Ascending aorta (tissue), 2 donors: ENCODE measurements around the gene LCAT. TPM values are rescaled to one million over a fixed set of nuclear protein-coding genes. Genes with fewer than 3 reads are reported as not detected.
A peak's percentile ranks its signal among the peaks of the same experiment; 100 is the strongest.

Experiments
- DNase-seq, 2 donors: peaks; one replicate each; pipeline ENCODE4 v3.0.0-alpha.2; 2019; ENCODE audit warnings: low spot score in 2 of 2
- H3K27ac ChIP-seq, 2 donors: fragments of 200-600 bp; sonication (generic); one replicate each; pipeline ENCODE4 v1.5.1; 2016 to 2017; ENCODE audit warnings: mild to moderate bottlenecking in 1 of 2
- H3K27me3 ChIP-seq: fragments of 200-600 bp; sonication (generic); one replicate; pipeline ENCODE4 v1.5.1; 2017
- H3K36me3 ChIP-seq, 2 donors: fragments of 200-600 bp; sonication (generic); one replicate each; pipeline ENCODE4 v1.5.1; 2016
- H3K4me1 ChIP-seq, 2 donors: fragments of 200-600 bp; sonication (generic); one replicate each; pipeline ENCODE4 v1.5.1; 2016 to 2017; ENCODE audit warnings: mild to moderate bottlenecking in 1 of 2
- H3K4me3 ChIP-seq, 2 donors: fragments of 200-600 bp; sonication (generic); one replicate each; pipeline ENCODE4 v1.5.1; 2016 to 2017; ENCODE audit warnings: mild to moderate bottlenecking in 1 of 2
- H3K9me3 ChIP-seq, 2 donors: fragments of 200-600 bp; sonication (generic); one replicate each; pipeline ENCODE4 v1.5.1; 2016
- intact Hi-C: fragments of 100-400 bp; cut with DNase I; formaldehyde crosslinking; loops from one replicate; pipeline ENCODE4 v1.15.1; 2023
- total RNA-seq: library from RNA; depleted of rRNA; stranded (reverse); fragments of >200 nt; gene quantifications from one replicate; pipeline ENCODE4 v1.1.0, GENCODE V29; 2016
- TF ChIP-seq, protein P1 (sequence below), 3 experiments: fragments of 200-600 bp in 2 of 3; fragments of 450-650 bp in 1 of 3; sonication (generic) in 2 of 3; IDR thresholded peaks; one replicate each; pipeline ENCODE4 v1.5.1; 2016 to 2019; ENCODE audit warnings: antibody characterized with exemption in 3 of 3, mild to moderate bottlenecking in 1 of 3, moderate library complexity in 1 of 3

Gene LCAT
- total RNA-seq, 1 donor from 2014 or later, result 6.6 TPM

DNA sequence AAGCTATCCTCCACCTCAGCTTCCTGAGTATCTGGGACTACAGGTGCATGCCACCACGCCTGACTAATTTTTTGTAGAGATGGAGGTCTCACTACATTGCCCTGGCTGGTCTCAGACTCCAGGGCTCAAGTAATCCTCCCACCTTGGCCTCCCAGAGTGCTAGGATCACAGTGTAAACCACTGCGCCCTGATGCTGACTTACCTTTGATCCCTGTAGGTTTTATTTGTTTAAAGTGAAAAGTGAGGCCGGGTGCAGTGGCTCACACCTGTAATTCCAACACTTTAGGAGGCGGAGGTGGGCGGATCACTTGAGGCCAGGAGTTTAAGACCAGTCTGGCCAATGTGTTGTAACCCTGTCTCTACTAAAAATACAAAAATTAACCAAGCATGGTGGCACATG, 42.2 kb downstream of the LCAT start:
- H3K4me1 ChIP-seq, result peaks cover 6 to 12% of the 10 kb centered on the region in 2 donors
- H3K36me3 ChIP-seq, result peaks cover 0 to 5% of the 10 kb centered on the region in 2 donors
- intact Hi-C loops, result no loop called here
- no peak overlapping the region for H3K27ac ChIP-seq
- no peak overlapping the region for H3K4me3 ChIP-seq
- TF ChIP-seq, protein P1, sequence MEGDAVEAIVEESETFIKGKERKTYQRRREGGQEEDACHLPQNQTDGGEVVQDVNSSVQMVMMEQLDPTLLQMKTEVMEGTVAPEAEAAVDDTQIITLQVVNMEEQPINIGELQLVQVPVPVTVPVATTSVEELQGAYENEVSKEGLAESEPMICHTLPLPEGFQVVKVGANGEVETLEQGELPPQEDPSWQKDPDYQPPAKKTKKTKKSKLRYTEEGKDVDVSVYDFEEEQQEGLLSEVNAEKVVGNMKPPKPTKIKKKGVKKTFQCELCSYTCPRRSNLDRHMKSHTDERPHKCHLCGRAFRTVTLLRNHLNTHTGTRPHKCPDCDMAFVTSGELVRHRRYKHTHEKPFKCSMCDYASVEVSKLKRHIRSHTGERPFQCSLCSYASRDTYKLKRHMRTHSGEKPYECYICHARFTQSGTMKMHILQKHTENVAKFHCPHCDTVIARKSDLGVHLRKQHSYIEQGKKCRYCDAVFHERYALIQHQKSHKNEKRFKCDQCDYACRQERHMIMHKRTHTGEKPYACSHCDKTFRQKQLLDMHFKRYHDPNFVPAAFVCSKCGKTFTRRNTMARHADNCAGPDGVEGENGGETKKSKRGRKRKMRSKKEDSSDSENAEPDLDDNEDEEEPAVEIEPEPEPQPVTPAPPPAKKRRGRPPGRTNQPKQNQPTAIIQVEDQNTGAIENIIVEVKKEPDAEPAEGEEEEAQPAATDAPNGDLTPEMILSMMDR (IDR thresholded peaks at IDR 0.05), result no peak
- no peak for DNase-seq
- H3K9me3 ChIP-seq, result no peaks in the 10 kb centered on the region
- no peaks in the 10 kb centered on the region for H3K27me3 ChIP-seq

DNA sequence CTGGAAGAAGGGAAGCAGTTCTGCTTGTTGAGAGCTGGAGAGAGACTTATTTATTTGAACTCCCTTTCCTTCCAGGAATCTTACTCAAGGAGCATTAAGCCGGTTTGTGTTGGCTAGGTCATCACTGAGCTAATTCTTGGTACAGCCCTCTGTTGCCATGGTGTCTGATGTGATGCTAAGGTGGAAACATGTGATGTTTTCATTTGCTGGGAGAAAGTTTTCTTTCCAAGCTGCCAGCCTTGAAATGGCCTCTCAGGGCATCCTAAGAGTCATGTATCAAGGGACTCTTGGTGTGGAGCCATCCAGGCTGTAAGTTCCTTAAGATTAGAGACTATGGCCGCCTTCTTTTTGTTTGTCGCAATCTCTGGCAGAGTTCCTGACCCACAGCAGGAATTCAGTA, 46.7 kb downstream of the LCAT start:
- Histone ChIP-seq H3K36me3 (peaks cover 0 to 5% of the 10 kb centered on the region in 2 donors), H3K4me3 (no peak overlapping the region), H3K27me3 (no peaks in the 10 kb centered on the region), H3K9me3 (no peaks in the 10 kb centered on the region), H3K4me1 (peaks cover 19 to 44% of the 10 kb centered on the region in 2 donors), H3K27ac (peak overlapping the region; percentile 66 to 78)
- TF ChIP-seq, protein P1 (IDR thresholded peaks at IDR 0.05), result no peak
- peak; percentile 24 to 91 for DNase-seq
- intact Hi-C loops, result no loop called here

- no peaks in the 10 kb centered on the region for H3K9me3 ChIP-seq
- intact Hi-C loops, result loop anchor here (1.0 to 2.0 kb wide), 2 partner anchors 41 to 47 kb away; partner anchors contain the start of genes CENPT and NUTF2
- no peaks in the 10 kb centered on the region for H3K27me3 ChIP-seq
- H3K4me1 ChIP-seq, result peaks cover 19 to 44% of the 10 kb centered on the region in 2 donors
- TF ChIP-seq, protein P1 (IDR thresholded peaks at IDR 0.05), result no peak
- peak overlapping the region; percentile 99 to 100 for H3K4me3 ChIP-seq
- peak overlapping the region; percentile 96 to 99 for H3K27ac ChIP-seq
- H3K36me3 ChIP-seq, result no peaks in the 10 kb centered on the region
- DNase-seq, result no peak
Measured at GRCh38 chr16:67893743-67894399, 50.0 kb downstream of the LCAT start.

- Histone ChIP-seq H3K36me3 (no peaks in the 10 kb centered on the region), H3K27me3 (no peaks in the 10 kb centered on the region), H3K9me3 (no peaks in the 10 kb centered on the region), H3K4me3 (peak within 1 kb of the TSS; percentile 99 to 100), H3K4me1 (peaks cover 19 to 43% of the 10 kb centered on the region in 2 donors), H3K27ac (peak within 1 kb of the TSS; percentile 96 to 99)
- DNase-seq, result peak; percentile 82 to 98
- TF ChIP-seq, protein P1 (IDR thresholded peaks at IDR 0.05), result no peak
- intact Hi-C loops, result loop anchor here (1.0 to 2.0 kb wide), 2 partner anchors 42 to 46 kb away; partner anchors contain the start of genes CENPT and NUTF2
Measured at GRCh38 chr16:67892899-67893742, 50.8 kb downstream of the LCAT start, which contains the start of gene PSKH1. Gene PSKH1, plus strand, starts transcription at chr16:67893254. Its CDS starts 15,496 bp downstream, at chr16:67908750.

GRCh38 chr16:67892375-67892774, 51.5 kb downstream of the LCAT start:
- DNase-seq, result no peak
- no peaks in the 10 kb centered on the region for H3K9me3 ChIP-seq
- no peak overlapping the region for H3K27ac ChIP-seq
- no peaks in the 10 kb centered on the region for H3K27me3 ChIP-seq
- TF ChIP-seq, protein P1 (IDR thresholded peaks at IDR 0.05), result no peak
- H3K4me3 ChIP-seq, result peak overlapping the region; percentile 99 to 100
- no peaks in the 10 kb centered on the region for H3K36me3 ChIP-seq
- intact Hi-C loops, result loop anchor here (2.0 kb wide), 1 partner anchor 46 kb away; the partner anchor contains the start of genes CENPT and NUTF2
- peaks cover 15 to 35% of the 10 kb centered on the region in 2 donors for H3K4me1 ChIP-seq

Other genes starting within 250 kb of the LCAT start
- 43.5 TPM for gene GFOD2, start 224.8 kb downstream of the LCAT start, total RNA-seq
- 50.0 TPM for gene RANBP10, start 137.6 kb downstream of the LCAT start, total RNA-seq
- gene TSNAXIP1, start 137.2 kb downstream of the LCAT start, total RNA-seq, result 5.4 TPM
- gene THAP11, start 101.8 kb downstream of the LCAT start, total RNA-seq, result 85.4 TPM
- 156 TPM for gene NUTF2, start 97.2 kb downstream of the LCAT start, total RNA-seq
- gene CENPT, start 96.4 kb downstream of the LCAT start, total RNA-seq, result 220 TPM
- gene EDC4, start 71.1 kb downstream of the LCAT start, total RNA-seq, result 125 TPM
- not detected for gene NRN1L, start 59.2 kb downstream of the LCAT start, total RNA-seq
- 41.0 TPM for gene PSKH1, start 50.9 kb downstream of the LCAT start, total RNA-seq
- gene CTRL, start 12.3 kb downstream of the LCAT start, total RNA-seq, result 0.43 TPM
- gene PSMB10, start 7.3 kb downstream of the LCAT start, total RNA-seq, result 13.9 TPM
- 83.2 TPM for gene SLC12A4, start 24.5 kb upstream of the LCAT start, total RNA-seq
- not detected for gene DPEP3, start 36.4 kb upstream of the LCAT start, total RNA-seq
- 1.1 TPM for gene DPEP2, start 55.4 kb upstream of the LCAT start, total RNA-seq
- gene DPEP2NB, start 71.8 kb upstream of the LCAT start, total RNA-seq, result not detected
- gene DDX28, start 79.1 kb upstream of the LCAT start, total RNA-seq, result 3.0 TPM
- 7.6 TPM for gene DUS2, start 79.2 kb upstream of the LCAT start, total RNA-seq
- 36.4 TPM for gene NFATC3, start 141.2 kb upstream of the LCAT start, total RNA-seq